Endothelial cell of umbilical vein (primary cell): Measurements from ENCODE around the gene MAPK4.

Experiments used
- TF ChIP-seq, protein P1 (sequence below), 2 donors: IDR thresholded peaks; 1 replicate in 1 of 2; 2 replicates in 1 of 2; pipeline ENCODE4 v1.5.1; 2011; ENCODE audit warnings: low read length in 2 of 2, mild to moderate bottlenecking in 2 of 2, moderate library complexity in 2 of 2, control low read depth in 1 of 2, inconsistent platforms in 1 of 2, low read depth in 1 of 2; ENCODE audit not compliant: insufficient read depth in 1 of 2; ENCODE audit errors: extremely low read depth in 1 of 2
- TF ChIP-seq, protein P2 (sequence below): IDR thresholded peaks from 2 replicates; pipeline ENCODE4 v1.6.1; 2011; ENCODE audit not compliant: insufficient read depth, insufficient read length

DNA sequence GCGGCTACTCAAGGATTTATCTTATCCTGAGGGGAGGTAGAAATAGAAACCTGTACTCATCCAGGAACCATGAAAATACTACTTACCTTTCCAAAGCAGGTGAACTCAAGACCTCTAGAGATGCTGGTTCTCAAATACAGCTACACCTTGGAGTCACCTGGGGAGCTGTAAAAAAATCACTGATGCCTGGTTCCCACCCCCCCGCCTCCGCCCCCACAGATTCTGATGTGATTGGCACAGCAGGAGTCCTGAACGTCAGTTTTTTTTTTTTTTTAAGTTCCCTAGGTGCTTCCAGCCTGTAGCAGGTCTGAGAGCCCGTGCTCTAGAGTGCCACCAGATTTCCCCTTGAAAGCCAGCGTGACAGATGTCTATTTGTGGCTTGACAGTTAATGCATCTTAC lies 146.3 kb downstream of the MAPK4 start:
- TF ChIP-seq, protein P1, sequence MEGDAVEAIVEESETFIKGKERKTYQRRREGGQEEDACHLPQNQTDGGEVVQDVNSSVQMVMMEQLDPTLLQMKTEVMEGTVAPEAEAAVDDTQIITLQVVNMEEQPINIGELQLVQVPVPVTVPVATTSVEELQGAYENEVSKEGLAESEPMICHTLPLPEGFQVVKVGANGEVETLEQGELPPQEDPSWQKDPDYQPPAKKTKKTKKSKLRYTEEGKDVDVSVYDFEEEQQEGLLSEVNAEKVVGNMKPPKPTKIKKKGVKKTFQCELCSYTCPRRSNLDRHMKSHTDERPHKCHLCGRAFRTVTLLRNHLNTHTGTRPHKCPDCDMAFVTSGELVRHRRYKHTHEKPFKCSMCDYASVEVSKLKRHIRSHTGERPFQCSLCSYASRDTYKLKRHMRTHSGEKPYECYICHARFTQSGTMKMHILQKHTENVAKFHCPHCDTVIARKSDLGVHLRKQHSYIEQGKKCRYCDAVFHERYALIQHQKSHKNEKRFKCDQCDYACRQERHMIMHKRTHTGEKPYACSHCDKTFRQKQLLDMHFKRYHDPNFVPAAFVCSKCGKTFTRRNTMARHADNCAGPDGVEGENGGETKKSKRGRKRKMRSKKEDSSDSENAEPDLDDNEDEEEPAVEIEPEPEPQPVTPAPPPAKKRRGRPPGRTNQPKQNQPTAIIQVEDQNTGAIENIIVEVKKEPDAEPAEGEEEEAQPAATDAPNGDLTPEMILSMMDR (IDR thresholded peaks at IDR 0.05; ENCODE audit: extremely low read depth in 1 of 2, insufficient read depth in 1 of 2, low read depth in 1 of 2, low read length in 2 of 2) = no peak
- TF ChIP-seq, protein P2, sequence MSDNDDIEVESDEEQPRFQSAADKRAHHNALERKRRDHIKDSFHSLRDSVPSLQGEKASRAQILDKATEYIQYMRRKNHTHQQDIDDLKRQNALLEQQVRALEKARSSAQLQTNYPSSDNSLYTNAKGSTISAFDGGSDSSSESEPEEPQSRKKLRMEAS = no peak
